Spleen (tissue), 7 donors: Measurements from ENCODE around the gene GFAP.

ENCODE experiments used
- CTCF ChIP-seq, 11 experiments: fragments of 200-600 bp in 7 of 11; fragments of 450-650 bp in 4 of 11; sonication (generic) in 4 of 11; IDR thresholded peaks in 8 of 11; conservative IDR thresholded peaks in 3 of 11; 1 replicate in 7 of 11; 2 replicates in 4 of 11; pipeline versions ENCODE4 v1.4.0 to v1.8.0; 2016 to 2021; ENCODE audit warnings: antibody characterized with exemption in 11 of 11, inconsistent platforms in 4 of 11, mild to moderate bottlenecking in 1 of 11
- POLR2A ChIP-seq, 3 donors: fragments of 450-650 bp; IDR thresholded peaks; one replicate each; pipeline ENCODE4 v1.5.1; 2017; ENCODE audit warnings: antibody characterized with exemption in 3 of 3, mild to moderate bottlenecking in 1 of 3
- POLR2AphosphoS5 ChIP-seq, 3 donors: sonication (generic); formaldehyde crosslinking; IDR thresholded peaks; one replicate each; pipeline ENCODE4 v1.5.1; 2017; ENCODE audit warnings: antibody characterized with exemption in 3 of 3
- donor health status: DM: no; HTN: no; CAD: no; lungs with moderate emphysema.
- donor health status: DM: no; HTN: no; CAD: no.
- donor health status: DM: no; HTN: no; CAD: no.

- no peak for TF ChIP-seq POLR2A (IDR thresholded peaks at IDR 0.05)
- TF ChIP-seq CTCF (IDR thresholded peaks at IDR 0.05 in 8 of 11, conservative IDR thresholded peaks at IDR 0.05 in 3 of 11): no peak
- TF ChIP-seq POLR2AphosphoS5 (IDR thresholded peaks at IDR 0.05): no peak
Observed at GRCh38 chr17:44912763-44913544, 2.3 kb downstream of the GFAP start.
